ENCODE measurements around the gene SEMA7A.

Gene SEMA7A

GRCh38 chr15:74397239-74398068 lies 36.3 kb downstream of the SEMA7A start:
- Histone ChIP-seq H3F3A (ENCODE audit: insufficient read depth, low read length) (no peaks in the 10 kb centered on the region), H3K79me2 (ENCODE audit: insufficient read depth, low read length) (no peaks in the 10 kb centered on the region), H3K27me3 (ENCODE audit: insufficient read depth, low read length) (0 out of 2 replicates have a peak, but pooled peaks cover 8% of the 10 kb centered on the region), H3K4me1 (ENCODE audit: insufficient read depth, low read length, severe bottlenecking) (no peaks in the 10 kb centered on the region), H3K36me3 (ENCODE audit: insufficient read depth, low read length) (no peaks in the 10 kb centered on the region), H3K9me3 (ENCODE audit: low read length) (no peaks in the 10 kb centered on the region), H3K4me3 (ENCODE audit: low read depth, low read length, poor library complexity, severe bottlenecking) (no peak overlapping the region), H3K9ac (ENCODE audit: low read length) (no peak overlapping the region), H4K20me1 (ENCODE audit: insufficient read depth, low read length) (no peaks in the 10 kb centered on the region), H2AFZ (ENCODE audit: low read length) (no peak overlapping the region), H3K27ac (ENCODE audit: low read depth, low read length, poor library complexity, severe bottlenecking) (no peak overlapping the region), H3K9me2 (ENCODE audit: low read depth, low read length) (no peaks in the 10 kb centered on the region), H3K4me2 (ENCODE audit: low read length) (no peak overlapping the region)
- TF ChIP-seq CTCF (IDR thresholded peaks at IDR 0.05; ENCODE audit: low read length): no peak
- no peak for TF ChIP-seq EZH2 (IDR thresholded peaks at IDR 0.05; ENCODE audit: borderline replicate concordance, low read length)

GRCh38 chr15:74396445-74397238 lies 37.1 kb downstream of the SEMA7A start:
- no peak for TF ChIP-seq EZH2 (IDR thresholded peaks at IDR 0.05; ENCODE audit: borderline replicate concordance, low read length)
- Histone ChIP-seq H3K4me2 (ENCODE audit: low read length) (no peak overlapping the region), H3K9ac (ENCODE audit: low read length) (no peak overlapping the region), H3K36me3 (ENCODE audit: insufficient read depth, low read length) (no peaks in the 10 kb centered on the region), H2AFZ (ENCODE audit: low read length) (no peak overlapping the region), H3K79me2 (ENCODE audit: insufficient read depth, low read length) (no peaks in the 10 kb centered on the region), H3K4me3 (ENCODE audit: low read depth, low read length, poor library complexity, severe bottlenecking) (no peak overlapping the region), H3K27ac (ENCODE audit: low read depth, low read length, poor library complexity, severe bottlenecking) (no peak overlapping the region), H3K9me2 (ENCODE audit: low read depth, low read length) (no peaks in the 10 kb centered on the region), H3K9me3 (ENCODE audit: low read length) (no peaks in the 10 kb centered on the region), H3K27me3 (ENCODE audit: insufficient read depth, low read length) (0 out of 2 replicates have a peak, but pooled peaks cover 8% of the 10 kb centered on the region), H3F3A (ENCODE audit: insufficient read depth, low read length) (no peaks in the 10 kb centered on the region), H4K20me1 (ENCODE audit: insufficient read depth, low read length) (no peaks in the 10 kb centered on the region), H3K4me1 (ENCODE audit: insufficient read depth, low read length, severe bottlenecking) (no peaks in the 10 kb centered on the region)

- Histone ChIP-seq H3F3A (ENCODE audit: insufficient read depth, low read length) (no peaks in the 10 kb centered on the region), H3K4me2 (ENCODE audit: low read length) (no peak overlapping the region), H3K4me3 (ENCODE audit: low read depth, low read length, poor library complexity, severe bottlenecking) (no peak overlapping the region), H3K27me3 (ENCODE audit: insufficient read depth, low read length) (0 out of 2 replicates have a peak, but pooled peaks cover 8% of the 10 kb centered on the region), H3K9ac (ENCODE audit: low read length) (no peak overlapping the region), H3K9me3 (ENCODE audit: low read length) (no peaks in the 10 kb centered on the region), H3K4me1 (ENCODE audit: insufficient read depth, low read length, severe bottlenecking) (no peaks in the 10 kb centered on the region), H3K9me2 (ENCODE audit: low read depth, low read length) (no peaks in the 10 kb centered on the region), H3K79me2 (ENCODE audit: insufficient read depth, low read length) (no peaks in the 10 kb centered on the region), H3K27ac (ENCODE audit: low read depth, low read length, poor library complexity, severe bottlenecking) (no peak overlapping the region), H2AFZ (ENCODE audit: low read length) (no peak overlapping the region), H3K36me3 (ENCODE audit: insufficient read depth, low read length) (no peaks in the 10 kb centered on the region), H4K20me1 (ENCODE audit: insufficient read depth, low read length) (no peaks in the 10 kb centered on the region)
- TF ChIP-seq CTCF (IDR thresholded peaks at IDR 0.05; ENCODE audit: low read length): no peak
- TF ChIP-seq EZH2 (IDR thresholded peaks at IDR 0.05; ENCODE audit: borderline replicate concordance, low read length): no peak
Observed at GRCh38 chr15:74396146-74396438, 37.7 kb downstream of the SEMA7A start.
